Bronchus fibroblast of lung (primary cell): Measurements from ENCODE around the gene MASTL. TPM values are rescaled to one million over a fixed set of nuclear protein-coding genes. Genes with fewer than 3 reads are reported as not detected.

ENCODE experiments used
- total RNA-seq: library from RNA; depleted of rRNA; stranded (reverse); fragments of >200 nt; gene quantifications from 2 replicates; pipeline ENCODE4 v1.2.3, GENCODE V29; 2015

The MASTL gene
- total RNA-seq, result 24.7 and 27.1 TPM in 2 replicates

DNA sequence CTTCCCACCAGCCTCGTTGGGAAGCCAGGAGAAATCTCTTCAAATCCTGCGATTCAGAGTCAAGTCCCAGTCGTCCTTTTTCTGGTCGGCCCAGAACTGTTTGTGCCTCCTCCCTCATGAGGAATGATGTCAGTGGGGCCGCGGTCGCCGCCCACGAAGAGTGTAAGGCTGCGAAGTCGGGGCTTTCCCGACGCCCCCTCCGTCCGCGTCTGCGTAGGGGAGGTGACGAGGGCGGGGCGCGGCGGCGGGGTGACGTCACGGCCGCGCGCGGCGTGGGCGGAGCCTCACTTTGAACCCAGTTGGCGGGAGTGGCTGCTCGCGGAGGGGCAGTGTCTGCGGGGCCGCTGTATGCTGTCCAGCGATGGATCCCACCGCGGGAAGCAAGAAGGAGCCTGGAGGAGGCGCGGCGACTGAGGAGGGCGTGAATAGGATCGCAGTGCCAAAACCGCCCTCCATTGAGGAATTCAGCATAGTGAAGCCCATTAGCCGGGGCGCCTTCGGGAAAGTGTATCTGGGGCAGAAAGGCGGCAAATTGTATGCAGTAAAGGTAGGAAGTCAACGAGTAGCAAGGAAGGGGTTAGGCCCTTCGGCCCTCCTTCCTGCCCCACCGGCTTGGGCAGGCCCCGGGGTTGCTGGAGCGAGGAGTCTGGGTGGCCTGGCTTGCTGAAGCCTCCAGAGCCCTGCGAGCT lies at the start of gene MASTL:
Gene MASTL (plus strand): TSS at position 287 of the 689 bp plus-strand sequence. CDS start 75 bp downstream, at position 362.

Other genes with a start within 250 kb of the MASTL start
- 1.9 and 4.0 TPM in 2 replicates for gene ANKRD26, start 54.9 kb upstream of the MASTL start, total RNA-seq
- gene YME1L1, start 968 bp upstream of the MASTL start, total RNA-seq, result 58.4 and 71.1 TPM in 2 replicates
- 8.0 and 10.4 TPM in 2 replicates for gene ACBD5, start 85.4 kb downstream of the MASTL start, total RNA-seq